ENCODE data around the gene RBM47. TPM values are rescaled to one million over a fixed set of nuclear protein-coding genes. Genes with fewer than 3 reads are reported as not detected.
A peak's percentile ranks its signal among the peaks of the same experiment; 100 is the strongest.

The RBM47 gene
- total and polyA plus RNA-seq, 2 experiments from 2014 or later, result 35.6 to 139 TPM

GRCh38 chr4:40515398-40516293, 114.0 kb downstream of the RBM47 start:
- peaks cover 19% of the 10 kb centered on the region for H3K27me3 Mint-ChIP-seq (ENCODE audit: insufficient read depth, low read depth, poor library complexity)
- ATAC-seq (peak; percentile 56), DNase-seq (ENCODE audit: low spot score) (peak; percentile 54)
- Histone ChIP-seq H3K27ac (ENCODE audit: low read depth) (peak overlapping the region; percentile 86), H3K27me3 (ENCODE audit: insufficient read depth) (no peaks in the 10 kb centered on the region), H2AFZ (no peak overlapping the region), H3K9me2 (ENCODE audit: insufficient read depth) (no peaks in the 10 kb centered on the region), H3K36me3 (ENCODE audit: insufficient read depth) (no peaks in the 10 kb centered on the region), H3K4me2 (peak overlapping the region; percentile 17), H3K79me2 (replicated peaks; ENCODE audit: insufficient read depth) (peaks cover 66% of the 10 kb centered on the region), H3K4me3 (no peak overlapping the region), H3K4me1 (ENCODE audit: insufficient read depth) (peaks cover 50% of the 10 kb centered on the region), H4K20me1 (replicated peaks; ENCODE audit: insufficient read depth) (peaks cover 14% of the 10 kb centered on the region), H3F3A (replicated peaks; ENCODE audit: low read depth) (0 out of 2 replicates have a peak, but pooled peaks cover 2% of the 10 kb centered on the region)
- H3K27ac Mint-ChIP-seq, result no peak overlapping the region
- H3K36me3 Mint-ChIP-seq (ENCODE audit: low read depth), result peaks cover 16% of the 10 kb centered on the region; the same call in 2 of the 3 replicates
- no peak overlapping the region; the same call in 2 of the 3 replicates for H3K4me3 Mint-ChIP-seq
- no peaks in the 10 kb centered on the region for H3K9me3 Mint-ChIP-seq
- TF ChIP-seq ZNF331 (CRISPR knock-in tag; IDR thresholded peaks at IDR 0.05; ENCODE audit: low read depth) (no peak), EZH2phosphoT487 (IDR thresholded peaks at IDR 0.05; ENCODE audit: unreplicated experiment) (no peak), EZH2 (IDR thresholded peaks at IDR 0.05; ENCODE audit: low read depth, unreplicated experiment) (no peak), CREB1 (CRISPR knock-in tag; IDR thresholded peaks at IDR 0.05; ENCODE audit: low read depth) (no peak), ZNF114 (CRISPR knock-in tag; IDR thresholded peaks at IDR 0.05) (no peak), REST (IDR thresholded peaks at IDR 0.05; ENCODE audit: unreplicated experiment) (no peak), NANOG (IDR thresholded peaks at IDR 0.05; ENCODE audit: borderline replicate concordance) (no peak), JUNB (IDR thresholded peaks at IDR 0.05; ENCODE audit: unreplicated experiment) (no peak), ZNF462 (CRISPR knock-in tag; IDR thresholded peaks at IDR 0.05) (no peak), POLR2AphosphoS5 (IDR thresholded peaks at IDR 0.05; ENCODE audit: low read depth) (no peak), STAT1 (IDR thresholded peaks at IDR 0.05; ENCODE audit: unreplicated experiment) (no peak)
- TF ChIP-seq, protein P1, sequence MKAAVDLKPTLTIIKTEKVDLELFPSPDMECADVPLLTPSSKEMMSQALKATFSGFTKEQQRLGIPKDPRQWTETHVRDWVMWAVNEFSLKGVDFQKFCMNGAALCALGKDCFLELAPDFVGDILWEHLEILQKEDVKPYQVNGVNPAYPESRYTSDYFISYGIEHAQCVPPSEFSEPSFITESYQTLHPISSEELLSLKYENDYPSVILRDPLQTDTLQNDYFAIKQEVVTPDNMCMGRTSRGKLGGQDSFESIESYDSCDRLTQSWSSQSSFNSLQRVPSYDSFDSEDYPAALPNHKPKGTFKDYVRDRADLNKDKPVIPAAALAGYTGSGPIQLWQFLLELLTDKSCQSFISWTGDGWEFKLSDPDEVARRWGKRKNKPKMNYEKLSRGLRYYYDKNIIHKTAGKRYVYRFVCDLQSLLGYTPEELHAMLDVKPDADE (IDR thresholded peaks at IDR 0.05), result no peak
- TF ChIP-seq, protein P2, sequence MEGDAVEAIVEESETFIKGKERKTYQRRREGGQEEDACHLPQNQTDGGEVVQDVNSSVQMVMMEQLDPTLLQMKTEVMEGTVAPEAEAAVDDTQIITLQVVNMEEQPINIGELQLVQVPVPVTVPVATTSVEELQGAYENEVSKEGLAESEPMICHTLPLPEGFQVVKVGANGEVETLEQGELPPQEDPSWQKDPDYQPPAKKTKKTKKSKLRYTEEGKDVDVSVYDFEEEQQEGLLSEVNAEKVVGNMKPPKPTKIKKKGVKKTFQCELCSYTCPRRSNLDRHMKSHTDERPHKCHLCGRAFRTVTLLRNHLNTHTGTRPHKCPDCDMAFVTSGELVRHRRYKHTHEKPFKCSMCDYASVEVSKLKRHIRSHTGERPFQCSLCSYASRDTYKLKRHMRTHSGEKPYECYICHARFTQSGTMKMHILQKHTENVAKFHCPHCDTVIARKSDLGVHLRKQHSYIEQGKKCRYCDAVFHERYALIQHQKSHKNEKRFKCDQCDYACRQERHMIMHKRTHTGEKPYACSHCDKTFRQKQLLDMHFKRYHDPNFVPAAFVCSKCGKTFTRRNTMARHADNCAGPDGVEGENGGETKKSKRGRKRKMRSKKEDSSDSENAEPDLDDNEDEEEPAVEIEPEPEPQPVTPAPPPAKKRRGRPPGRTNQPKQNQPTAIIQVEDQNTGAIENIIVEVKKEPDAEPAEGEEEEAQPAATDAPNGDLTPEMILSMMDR (conservative IDR thresholded peaks at IDR 0.05; ENCODE audit: low read depth in 2 of 2), result no peak
- peaks cover 38% of the 10 kb centered on the region for H3K4me1 Mint-ChIP-seq

Measured in GM23338 (cell line).